H1 (cell line): Measurements from ENCODE around the gene KSR2. TPM values are rescaled to one million over a fixed set of nuclear protein-coding genes. Genes with fewer than 3 reads are reported as not detected.

Source experiments
- CTCF ChIA-PET: fragments of 300-600 bp; sonication (Branson Sonifier 250); formaldehyde crosslinking; loops from one replicate; lab custom pipeline; 2021; ENCODE audit not compliant: partially characterized antibody; lab: Charles Lee
- POLR2A ChIA-PET: fragments of 300-600 bp; sonication (Branson Sonifier 250); formaldehyde crosslinking; loops from one replicate; lab custom pipeline; 2021; ENCODE audit warnings: inconsistent platforms; ENCODE audit not compliant: partially characterized antibody; lab: Charles Lee
- DNase-seq, 2 experiments: peaks; one replicate each; pipeline versions ENCODE4 v3.0.0 to v3.0.0-alpha.2; 2010 to 2022; ENCODE audit warnings: low spot score in 2 of 2, low read depth in 1 of 2, mixed read lengths in 1 of 2
- FAIRE-seq: peaks from 2 replicates; lab custom pipeline; 2011; peaks lifted over from hg19 to GRCh38; lab: Jason Lieb, UNC
- H2AFZ ChIP-seq: 2 replicates; pipeline ENCODE4 v1.8.1; 2012; ENCODE audit warnings: low read length, inconsistent platforms
- H2AK5ac ChIP-seq: 2 replicates; pipeline ENCODE4 v1.6.1; 2013; ENCODE audit warnings: low read depth, low read length
- H2BK120ac ChIP-seq: replicated peaks from 2 replicates; pipeline ENCODE3; 2013; ENCODE audit warnings: low read depth, low read length, inconsistent platforms
- H2BK12ac ChIP-seq: 2 replicates; pipeline ENCODE4 v1.6.1; 2013; ENCODE audit warnings: low read depth, low read length
- H2BK15ac ChIP-seq: 2 replicates; pipeline ENCODE4 v1.6.1; 2013; ENCODE audit warnings: low read length
- H2BK20ac ChIP-seq: 2 replicates; pipeline ENCODE4 v1.6.1; 2013; ENCODE audit warnings: low read length
- H2BK5ac ChIP-seq: 2 replicates; pipeline ENCODE4 v1.6.1; 2013; ENCODE audit warnings: low read depth, low read length
- H3K14ac ChIP-seq: 2 replicates; pipeline ENCODE4 v1.6.1; 2013; ENCODE audit warnings: inconsistent platforms; ENCODE audit not compliant: insufficient read length
- H3K18ac ChIP-seq: 2 replicates; pipeline ENCODE4 v1.6.1; 2013; ENCODE audit warnings: low read length; ENCODE audit errors: extremely low read depth
- H3K23ac ChIP-seq: 2 replicates; pipeline ENCODE4 v1.6.1; 2013; ENCODE audit warnings: inconsistent platforms; ENCODE audit not compliant: insufficient read length
- H3K23me2 ChIP-seq: 2 replicates; pipeline ENCODE4 v1.6.1; 2013; ENCODE audit warnings: low read depth, low read length
- H3K27ac ChIP-seq: 2 replicates; pipeline ENCODE4 v1.6.1; 2011; ENCODE audit warnings: low read depth, low read length, inconsistent platforms
- H3K27me3 ChIP-seq, 4 experiments: replicated peaks in 1 of 4; 1 replicate in 1 of 4; 2 replicates in 3 of 4; pipeline versions ENCODE4 v1.6.1 to v1.8.1; 2011 to 2013; ENCODE audit warnings: low read length in 3 of 4, mild to moderate bottlenecking in 3 of 4, inconsistent platforms in 2 of 4, mixed read lengths in 2 of 4, moderate library complexity in 1 of 4; ENCODE audit not compliant: control insufficient read depth in 3 of 4, insufficient read depth in 3 of 4; ENCODE audit errors: extremely low read depth in 1 of 4
- H3K36me3 ChIP-seq, 4 experiments: 2 replicates each; pipeline versions ENCODE4 v1.6.1 to v1.8.1; 2011 to 2013; ENCODE audit warnings: mild to moderate bottlenecking in 4 of 4, low read length in 3 of 4, moderate library complexity in 2 of 4, control low read depth in 1 of 4, inconsistent platforms in 1 of 4; ENCODE audit not compliant: insufficient read depth in 4 of 4, control insufficient read depth in 2 of 4
- H3K4ac ChIP-seq: replicated peaks from 2 replicates; pipeline ENCODE3; 2013; ENCODE audit warnings: low read length, low read depth, mixed read lengths, inconsistent platforms; ENCODE audit not compliant: insufficient read length
- H3K4me1 ChIP-seq, 4 experiments: replicated peaks in 1 of 4; 1 replicate in 1 of 4; 2 replicates in 3 of 4; pipeline versions ENCODE4 v1.6.1 to v1.8.1; 2011 to 2013; ENCODE audit warnings: low read length in 3 of 4, inconsistent platforms in 2 of 4, mixed read lengths in 1 of 4; ENCODE audit not compliant: insufficient read depth in 4 of 4, control insufficient read depth in 3 of 4
- H3K4me2 ChIP-seq, 2 experiments: 2 replicates each; pipeline versions ENCODE4 v1.6.1 to v1.8.1; 2011 to 2013; ENCODE audit warnings: low read depth in 2 of 2, low read length in 2 of 2, control low read depth in 1 of 2, inconsistent platforms in 1 of 2, mild to moderate bottlenecking in 1 of 2; ENCODE audit not compliant: insufficient read depth in 1 of 2
- H3K4me3 ChIP-seq, 4 experiments: fragments of 200-600, 300-600 bp in 1 of 4; sonication (generic), shearing (Covaris generic), sonication (Bioruptor Twin) in 1 of 4; 2 replicates each; pipeline versions ENCODE4 v1.5.1 to v1.8.1; 2011 to 2016; ENCODE audit warnings: low read length in 4 of 4, low read depth in 3 of 4, control low read depth in 2 of 4, inconsistent platforms in 2 of 4, mild to moderate bottlenecking in 2 of 4, mixed read lengths in 1 of 4, moderate library complexity in 1 of 4; ENCODE audit not compliant: insufficient read depth in 2 of 4; ENCODE audit errors: extremely low read depth in 1 of 4
- H3K56ac ChIP-seq: replicated peaks from 2 replicates; pipeline ENCODE3; 2013; ENCODE audit warnings: low read depth, mild to moderate bottlenecking, mixed read lengths, low read length, inconsistent platforms; ENCODE audit not compliant: insufficient read length
- H3K79me1 ChIP-seq: 2 replicates; pipeline ENCODE4 v1.6.1; 2013; ENCODE audit warnings: low read depth, low read length, control low read depth
- H3K79me2 ChIP-seq, 2 experiments: 2 replicates each; pipeline versions ENCODE4 v1.6.1 to v1.8.1; 2012 to 2013; ENCODE audit warnings: low read length in 2 of 2, mild to moderate bottlenecking in 2 of 2, inconsistent platforms in 1 of 2; ENCODE audit not compliant: insufficient read depth in 2 of 2, control insufficient read depth in 1 of 2
- H3K9ac ChIP-seq, 4 experiments: replicated peaks in 1 of 4; 1 replicate in 1 of 4; 2 replicates in 3 of 4; pipeline versions ENCODE4 v1.6.1 to v1.8.1; 2011 to 2013; ENCODE audit warnings: low read depth in 3 of 4, low read length in 3 of 4, control low read depth in 2 of 4, mild to moderate bottlenecking in 2 of 4, moderate library complexity in 2 of 4, inconsistent platforms in 1 of 4; ENCODE audit errors: extremely low read depth in 1 of 4
- H3K9me3 ChIP-seq, 2 experiments: 2 replicates each; pipeline versions ENCODE4 v1.6.1 to v1.8.1; 2012 to 2013; ENCODE audit warnings: mild to moderate bottlenecking in 2 of 2, moderate library complexity in 2 of 2, control low read depth in 1 of 2, inconsistent platforms in 1 of 2, low read depth in 1 of 2, low read length in 1 of 2, mixed read lengths in 1 of 2; ENCODE audit not compliant: insufficient read depth in 2 of 2
- H4K20me1 ChIP-seq, 2 experiments: replicated peaks in 1 of 2; 2 replicates each; pipeline versions ENCODE3 to v1.8.1; 2011 to 2013; ENCODE audit warnings: inconsistent platforms in 2 of 2, low read length in 2 of 2, mild to moderate bottlenecking in 1 of 2; ENCODE audit not compliant: insufficient read depth in 2 of 2, control insufficient read depth in 1 of 2
- H4K5ac ChIP-seq: 2 replicates; pipeline ENCODE4 v1.6.1; 2013; ENCODE audit warnings: low read length, low read depth, mixed read lengths, inconsistent platforms; ENCODE audit not compliant: insufficient read length
- H4K8ac ChIP-seq: 2 replicates; pipeline ENCODE4 v1.8.0; 2013; ENCODE audit warnings: mild to moderate bottlenecking, moderate library complexity, low read length, inconsistent platforms; ENCODE audit not compliant: insufficient read depth; ENCODE audit errors: extremely low read depth
- H4K91ac ChIP-seq: replicated peaks from 2 replicates; pipeline ENCODE3; 2013; ENCODE audit warnings: low read length, mixed read lengths, inconsistent platforms; ENCODE audit not compliant: insufficient read length
- HDAC2 ChIP-seq, 2 experiments: fragments of 300-600 bp in 1 of 2; sonication (generic) in 1 of 2; IDR thresholded peaks; 2 replicates each; pipeline ENCODE4 v1.6.1; 2011 to 2012; ENCODE audit warnings: low read depth in 2 of 2, low read length in 2 of 2, mild to moderate bottlenecking in 2 of 2, moderate library complexity in 2 of 2, borderline replicate concordance in 1 of 2, inconsistent platforms in 1 of 2
- YY1 ChIP-seq: IDR thresholded peaks from 2 replicates; pipeline ENCODE4 v1.6.1; 2011; ENCODE audit warnings: low read depth, mild to moderate bottlenecking, low read length
- WGBS, 2 experiments: shearing (Covaris generic) in 1 of 2; methylation state at CpG; one replicate each; pipeline versions ENCODE4 v1.1.6 to v1.1.7; 2013 to 2015; ENCODE audit warnings: low lambda C conversion rate in 2 of 2, mixed read lengths in 2 of 2, inconsistent platforms in 1 of 2, low coverage in 1 of 2, missing lambda C conversion rate in 1 of 2; ENCODE audit not compliant: insufficient replicate concordance in 2 of 2, insufficient coverage in 1 of 2, insufficient read length in 1 of 2; ENCODE audit errors: extremely low coverage in 1 of 2, missing lambda C conversion rate in 1 of 2; 5-methylcytosine and 5-hydroxymethylcytosine counted together
- polyA plus RNA-seq, 7 experiments: library from polyadenylated mRNA; depleted of rRNA in 3 of 7; stranded (reverse) in 5 of 7; unstranded in 2 of 7; fragments of >200 nt in 5 of 7; fragments of 200-250 nt in 2 of 7; gene quantifications; 1 replicate in 5 of 7; 2 replicates in 1 of 7; 4 replicates in 1 of 7; pipeline versions ENCODE4 v1.2.1 to v1.2.3, GENCODE V29; 2011 to 2013; ENCODE audit warnings: missing spikeins in 2 of 7, mixed read lengths in 2 of 7
- total RNA-seq: library from RNA; stranded (reverse); fragmentation: NEBNext Ultra II Directional; extraction: Animal tissue kit (Norgen Biotek cat#: 25700); gene quantifications from 2 replicates; pipeline ENCODE4 v1.2.1, GENCODE V29; 2021

The KSR2 gene
- total and polyA plus RNA-seq, 2 of the 8 experiments (the other 6 are each of a cell fraction or from before 2014, with no cell fraction given), result 0.74 to 2.2 TPM

DNA sequence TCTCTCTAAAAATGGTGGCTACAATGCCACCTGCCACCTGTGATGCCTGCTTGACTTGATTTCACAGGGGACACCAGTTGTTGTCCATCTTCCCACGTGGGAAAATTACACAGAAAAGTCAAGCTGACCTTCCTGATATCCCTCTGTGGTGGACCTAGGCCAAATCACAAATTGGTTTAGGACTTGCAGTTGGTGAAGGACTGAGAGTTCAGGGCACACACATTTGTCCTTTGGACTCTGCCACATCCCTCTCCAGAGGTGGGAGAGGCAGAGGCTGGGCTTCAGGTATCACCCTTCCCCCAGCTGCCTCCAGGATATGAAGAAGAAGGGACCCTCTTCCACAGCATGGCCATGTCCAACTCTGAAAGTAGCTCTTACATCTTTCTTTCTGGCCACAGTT, 551.8 kb downstream of the KSR2 start:
- no peak overlapping the region for H4K8ac ChIP-seq
- no peak overlapping the region for H4K5ac ChIP-seq
- H3K4me3 ChIP-seq, result no peak overlapping the region
- no peak overlapping the region for H3K9ac ChIP-seq
- H3K23ac ChIP-seq, result no peak overlapping the region
- TF ChIP-seq YY1 (no peak), HDAC2 (IDR thresholded peaks at IDR 0.05; ENCODE audit: borderline replicate concordance in 1 of 2, low read depth in 2 of 2, low read length in 2 of 2) (no peak)
- H2BK5ac ChIP-seq, result no peak overlapping the region
- ChIA-PET POLR2A (no interaction called here), CTCF (interaction anchor here (0.7 to 1.3 kb wide), 2 partner anchors 10 to 51 kb away, joined by 3 to 4 read pairs; no protein-coding TSS in a partner anchor)
- DNase-seq (no peak), FAIRE-seq (no peak)
- no peak overlapping the region for H3K4me2 ChIP-seq
- no peaks in the 10 kb centered on the region for H3K36me3 ChIP-seq
- no peak overlapping the region for H2BK12ac ChIP-seq
- H3K4ac ChIP-seq, result no peak overlapping the region
- no peaks in the 10 kb centered on the region for H3K27me3 ChIP-seq
- H2BK20ac ChIP-seq, result no peak overlapping the region
- 55% methylated on average over 1 of the region's 1 CpG; no CpG with 5 or more reads in 1 of the 2 experiments for WGBS, 2 experiments
- H3K23me2 ChIP-seq, result no peaks in the 10 kb centered on the region
- H3K27ac ChIP-seq, result no peak overlapping the region
- no peaks in the 10 kb centered on the region for H3K4me1 ChIP-seq
- H4K91ac ChIP-seq, result no peak overlapping the region
- H2AK5ac ChIP-seq, result no peak overlapping the region
- H2BK15ac ChIP-seq, result no peak overlapping the region
- no peaks in the 10 kb centered on the region for H3K9me3 ChIP-seq
- H4K20me1 ChIP-seq, result no peaks in the 10 kb centered on the region
- H3K79me1 ChIP-seq, result no peaks in the 10 kb centered on the region
- H3K18ac ChIP-seq, result no peak overlapping the region
- H2BK120ac ChIP-seq, result no peak overlapping the region
- H3K14ac ChIP-seq, result no peak overlapping the region
- H2AFZ ChIP-seq, result no peak overlapping the region
- no peaks in the 10 kb centered on the region for H3K79me2 ChIP-seq
- no peak overlapping the region for H3K56ac ChIP-seq
